Measurements from ENCODE around the gene HMX2. TPM values are rescaled to one million over a fixed set of nuclear protein-coding genes. Genes with fewer than 3 reads are reported as not detected.

Gene HMX2
- total and polyA plus RNA-seq, 2 of the 8 experiments (the other 6 are each of a cell fraction or from before 2014, with no cell fraction given): 2.0 to 2.7 TPM

- TF ChIP-seq CTBP2 (IDR thresholded peaks at IDR 0.05; ENCODE audit: borderline replicate concordance, insufficient read depth, insufficient read length, low read length) (no peak), POU5F1 (IDR thresholded peaks at IDR 0.05; ENCODE audit: low read depth, low read length) (no peak), SIX5 (IDR thresholded peaks at IDR 0.05; ENCODE audit: low read depth, low read length) (no peak), TAF7 (optimal IDR thresholded peaks at IDR 0.05; ENCODE audit: borderline replicate concordance, low read depth, low read length) (no peak), ASH2L (IDR thresholded peaks at IDR 0.05; ENCODE audit: low read length) (no peak)
- TF ChIP-seq, protein P1, sequence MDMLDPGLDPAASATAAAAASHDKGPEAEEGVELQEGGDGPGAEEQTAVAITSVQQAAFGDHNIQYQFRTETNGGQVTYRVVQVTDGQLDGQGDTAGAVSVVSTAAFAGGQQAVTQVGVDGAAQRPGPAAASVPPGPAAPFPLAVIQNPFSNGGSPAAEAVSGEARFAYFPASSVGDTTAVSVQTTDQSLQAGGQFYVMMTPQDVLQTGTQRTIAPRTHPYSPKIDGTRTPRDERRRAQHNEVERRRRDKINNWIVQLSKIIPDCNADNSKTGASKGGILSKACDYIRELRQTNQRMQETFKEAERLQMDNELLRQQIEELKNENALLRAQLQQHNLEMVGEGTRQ (IDR thresholded peaks at IDR 0.05; ENCODE audit: low read length): no peak
These were observed 39.8 kb downstream of the HMX2 start (continued) for GRCh38 chr10:123187781-123188180.
